ENCODE measurements around the gene CSRNP3. TPM values are rescaled to one million over a fixed set of nuclear protein-coding genes. Genes with fewer than 3 reads are reported as not detected.

CSRNP3 gene
- total and polyA plus RNA-seq, 2 donors (not counting 3 experiments of a cell fraction or from before 2014, with no cell fraction given), result not detected

GRCh38 chr2:165562233-165562632 is 92.7 kb downstream of the CSRNP3 start:
- TF ChIP-seq MYC (IDR thresholded peaks at IDR 0.05; ENCODE audit: low read depth, low read length) (no peak), EZH2 (IDR thresholded peaks at IDR 0.05; ENCODE audit: borderline replicate concordance, low read depth, low read length, severe bottlenecking) (no peak), POLR2AphosphoS5 (IDR thresholded peaks at IDR 0.05; ENCODE audit: insufficient read depth, low read depth, low read length) (no peak), FOS (IDR thresholded peaks at IDR 0.05; ENCODE audit: borderline replicate concordance, insufficient read depth, low read length) (no peak), GATA2 (IDR thresholded peaks at IDR 0.05; ENCODE audit: insufficient read depth, insufficient read length, low read depth, low read length) (no peak), JUN (IDR thresholded peaks at IDR 0.05; ENCODE audit: borderline replicate concordance, insufficient read depth, insufficient read length, low read depth) (no peak), POLR2A (IDR thresholded peaks at IDR 0.05; ENCODE audit: low read depth, low read length) (no peak)
- TF ChIP-seq, protein P1, sequence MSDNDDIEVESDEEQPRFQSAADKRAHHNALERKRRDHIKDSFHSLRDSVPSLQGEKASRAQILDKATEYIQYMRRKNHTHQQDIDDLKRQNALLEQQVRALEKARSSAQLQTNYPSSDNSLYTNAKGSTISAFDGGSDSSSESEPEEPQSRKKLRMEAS (IDR thresholded peaks at IDR 0.05; ENCODE audit: insufficient read depth, insufficient read length), result no peak
- TF ChIP-seq, protein P2, sequence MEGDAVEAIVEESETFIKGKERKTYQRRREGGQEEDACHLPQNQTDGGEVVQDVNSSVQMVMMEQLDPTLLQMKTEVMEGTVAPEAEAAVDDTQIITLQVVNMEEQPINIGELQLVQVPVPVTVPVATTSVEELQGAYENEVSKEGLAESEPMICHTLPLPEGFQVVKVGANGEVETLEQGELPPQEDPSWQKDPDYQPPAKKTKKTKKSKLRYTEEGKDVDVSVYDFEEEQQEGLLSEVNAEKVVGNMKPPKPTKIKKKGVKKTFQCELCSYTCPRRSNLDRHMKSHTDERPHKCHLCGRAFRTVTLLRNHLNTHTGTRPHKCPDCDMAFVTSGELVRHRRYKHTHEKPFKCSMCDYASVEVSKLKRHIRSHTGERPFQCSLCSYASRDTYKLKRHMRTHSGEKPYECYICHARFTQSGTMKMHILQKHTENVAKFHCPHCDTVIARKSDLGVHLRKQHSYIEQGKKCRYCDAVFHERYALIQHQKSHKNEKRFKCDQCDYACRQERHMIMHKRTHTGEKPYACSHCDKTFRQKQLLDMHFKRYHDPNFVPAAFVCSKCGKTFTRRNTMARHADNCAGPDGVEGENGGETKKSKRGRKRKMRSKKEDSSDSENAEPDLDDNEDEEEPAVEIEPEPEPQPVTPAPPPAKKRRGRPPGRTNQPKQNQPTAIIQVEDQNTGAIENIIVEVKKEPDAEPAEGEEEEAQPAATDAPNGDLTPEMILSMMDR (IDR thresholded peaks at IDR 0.05; ENCODE audit: extremely low read depth in 1 of 2, insufficient read depth in 1 of 2, low read depth in 1 of 2, low read length in 2 of 2), result no peak
- Histone ChIP-seq H3K4me1 (ENCODE audit: control insufficient read depth, extremely low read depth, insufficient read depth, low read length) (no peaks in the 10 kb centered on the region), H3K27ac (ENCODE audit: insufficient read depth, low read depth, low read length) (no peak overlapping the region), H3K9me3 (replicated peaks; ENCODE audit: control insufficient read depth, insufficient read depth, low read length) (no peaks in the 10 kb centered on the region), H3K27me3 (ENCODE audit: control insufficient read depth in 2 of 2, insufficient read depth in 2 of 2, low read length in 2 of 2) (peaks cover 2% of the 10 kb centered on the region in 2 experiments), H3K79me2 (ENCODE audit: control insufficient read depth, insufficient read depth, low read length) (no peaks in the 10 kb centered on the region), H3K4me3 (replicated peaks in 1 of 3; ENCODE audit: insufficient read depth in 1 of 3, low read depth in 1 of 3, low read length in 3 of 3) (no peak overlapping the region), H3K4me2 (ENCODE audit: insufficient read depth, low read length) (no peak overlapping the region), H2AFZ (ENCODE audit: low read depth, low read length) (no peak overlapping the region), H3K9ac (replicated peaks; ENCODE audit: extremely low read depth, insufficient read depth, low read length) (no peak overlapping the region), H3K36me3 (ENCODE audit: control insufficient read depth in 2 of 2, extremely low read depth in 1 of 2, insufficient read depth in 2 of 2, low read length in 2 of 2) (no peaks in the 10 kb centered on the region), H4K20me1 (replicated peaks; ENCODE audit: control insufficient read depth, extremely low read depth, insufficient read depth, low read length) (no peaks in the 10 kb centered on the region), H3K9me1 (replicated peaks; ENCODE audit: control insufficient read depth, extremely low read depth, insufficient read depth, low read length) (no peaks in the 10 kb centered on the region)
- POLR2A ChIA-PET, result no interaction called here
- no peak for FAIRE-seq
- CTCF ChIA-PET, result no interaction called here
- dilution Hi-C loops (cut with MboI; ENCODE audit: extremely low pct_ligation_motif_present, low sequenced_read_pairs) (no loop called here), intact Hi-C loops (cut with micrococcal nuclease) (no loop called here)
- BruUV-seq (replicated peaks), result no TSS peak
- DNase-seq (ENCODE audit: low read depth, low spot score), result no peak
